ENCODE measurements around the gene SLC39A8.
"Not testable (repeated sequence)": the region's sequence is repeated elsewhere in the genome, so short reads cannot be mapped to it uniquely, and the experiment has no call there.

The SLC39A8 gene

GRCh38 chr4:102344954-102345794 is at the start of gene SLC39A8:
SLC39A8 (minus strand) TSS chr4:102345482; CDS start chr4:102344662, 820 bp downstream.
- in situ Hi-C loops (cut with MboI; ENCODE audit: low sequenced_read_pairs): loop anchor here (5.0 kb wide), 1 partner anchor 87 kb away; no protein-coding TSS in a partner anchor

- in situ Hi-C loops (cut with MboI; ENCODE audit: low sequenced_read_pairs): no loop called here
Measured at GRCh38 chr4:102392033-102392744, 46.9 kb upstream of the SLC39A8 start.

- in situ Hi-C loops (cut with MboI; ENCODE audit: low sequenced_read_pairs): no loop called here
Measured at GRCh38 chr4:102390438-102390837, 45.2 kb upstream of the SLC39A8 start.

GRCh38 chr4:102388611-102389010 is 43.3 kb upstream of the SLC39A8 start:
- in situ Hi-C loops (cut with MboI; ENCODE audit: low sequenced_read_pairs): no loop called here

- in situ Hi-C loops (cut with MboI; ENCODE audit: low sequenced_read_pairs): no loop called here
Measured at GRCh38 chr4:102387552-102388150, 42.4 kb upstream of the SLC39A8 start.

- in situ Hi-C loops (cut with MboI; ENCODE audit: low sequenced_read_pairs): no loop called here
Measured at GRCh38 chr4:102386966-102387365, 41.7 kb upstream of the SLC39A8 start.

- in situ Hi-C loops (cut with MboI; ENCODE audit: low sequenced_read_pairs): not testable (repeated sequence)
Measured at GRCh38 chr4:102380253-102380652, 35.0 kb upstream of the SLC39A8 start.

GRCh38 chr4:102362922-102363432 is 17.7 kb upstream of the SLC39A8 start:
- in situ Hi-C loops (cut with MboI; ENCODE audit: low sequenced_read_pairs): no loop called here

- in situ Hi-C loops (cut with MboI; ENCODE audit: low sequenced_read_pairs): no loop called here
Measured at GRCh38 chr4:102358128-102358527, 12.8 kb upstream of the SLC39A8 start.

- in situ Hi-C loops (cut with MboI; ENCODE audit: low sequenced_read_pairs): not testable (repeated sequence)
Measured at GRCh38 chr4:102357637-102358036, 12.4 kb upstream of the SLC39A8 start.

- in situ Hi-C loops (cut with MboI; ENCODE audit: low sequenced_read_pairs): no loop called here
Measured at GRCh38 chr4:102356562-102357202, 11.4 kb upstream of the SLC39A8 start.

GRCh38 chr4:102355748-102356147 is 10.5 kb upstream of the SLC39A8 start:
- in situ Hi-C loops (cut with MboI; ENCODE audit: low sequenced_read_pairs): no loop called here

GRCh38 chr4:102354671-102355454 is 9.6 kb upstream of the SLC39A8 start:
- in situ Hi-C loops (cut with MboI; ENCODE audit: low sequenced_read_pairs): no loop called here

GRCh38 chr4:102352781-102353180 is 7.5 kb upstream of the SLC39A8 start:
- in situ Hi-C loops (cut with MboI; ENCODE audit: low sequenced_read_pairs): no loop called here

GRCh38 chr4:102350634-102351033 is 5.4 kb upstream of the SLC39A8 start:
- in situ Hi-C loops (cut with MboI; ENCODE audit: low sequenced_read_pairs): no loop called here

- in situ Hi-C loops (cut with MboI; ENCODE audit: low sequenced_read_pairs): loop anchor here (5.0 kb wide), 1 partner anchor 84 kb away; no protein-coding TSS in a partner anchor
Measured at GRCh38 chr4:102348701-102349100, 3.4 kb upstream of the SLC39A8 start.

- in situ Hi-C loops (cut with MboI; ENCODE audit: low sequenced_read_pairs): loop anchor here (5.0 kb wide), 1 partner anchor 87 kb away; no protein-coding TSS in a partner anchor
Measured at GRCh38 chr4:102345795-102346100, 466 bp upstream of the SLC39A8 start.

GRCh38 chr4:102344520-102344953 is 745 bp downstream of the SLC39A8 start:
- in situ Hi-C loops (cut with MboI; ENCODE audit: low sequenced_read_pairs): no loop called here

- in situ Hi-C loops (cut with MboI; ENCODE audit: low sequenced_read_pairs): no loop called here
Measured at GRCh38 chr4:102343964-102344519, 1.2 kb downstream of the SLC39A8 start.
